UCSD-AML1 (cell line): ENCODE data around the gene NARF.
A peak's percentile ranks its signal among the peaks of the same experiment; 100 is the strongest.

ENCODE experiments used
- DNase-seq: peaks from one replicate; lab custom pipeline; 2025; ENCODE audit not compliant: unreplicated experiment; lab: John Stamatoyannopoulos, UW

Gene NARF

GRCh38 chr17:82470065-82470464 lies 11.5 kb downstream of the NARF start:
- DNase-seq, result no peak

- DNase-seq, result no peak
Observed at GRCh38 chr17:82474223-82475010, 15.9 kb downstream of the NARF start.

- no peak for DNase-seq
Observed at GRCh38 chr17:82475458-82475857, 16.9 kb downstream of the NARF start.

- DNase-seq, result no peak
Observed at GRCh38 chr17:82477934-82478333, 19.4 kb downstream of the NARF start.

- DNase-seq, result no peak
Observed at GRCh38 chr17:82479602-82480001, 21.1 kb downstream of the NARF start.

GRCh38 chr17:82480318-82480717 lies 21.8 kb downstream of the NARF start:
- no peak for DNase-seq

GRCh38 chr17:82483204-82483660 lies 24.7 kb downstream of the NARF start:
- DNase-seq, result no peak

- no peak for DNase-seq
Observed at GRCh38 chr17:82483836-82484235, 25.3 kb downstream of the NARF start.

GRCh38 chr17:82486231-82487094 lies 27.9 kb downstream of the NARF start:
- DNase-seq, result no peak

- DNase-seq, result no peak
Observed at GRCh38 chr17:82487910-82488309, 29.4 kb downstream of the NARF start.

- no peak for DNase-seq
Observed at GRCh38 chr17:82489117-82489516, 30.6 kb downstream of the NARF start.

GRCh38 chr17:82489851-82490511 lies 31.4 kb downstream of the NARF start:
- no peak for DNase-seq

- DNase-seq, result no peak
Observed at GRCh38 chr17:82490512-82491195, 32.1 kb downstream of the NARF start.

GRCh38 chr17:82491196-82491530 lies 32.6 kb downstream of the NARF start:
- no peak for DNase-seq

GRCh38 chr17:82491533-82491932 lies 33.0 kb downstream of the NARF start:
- no peak for DNase-seq

- no peak for DNase-seq
Observed at GRCh38 chr17:82492643-82493225, 34.2 kb downstream of the NARF start.

- no peak for DNase-seq
Observed at GRCh38 chr17:82493226-82493781, 34.8 kb downstream of the NARF start.

GRCh38 chr17:82494236-82495055 lies 35.9 kb downstream of the NARF start:
- DNase-seq, result peak; percentile 88

GRCh38 chr17:82495844-82496528 lies 37.4 kb downstream of the NARF start:
- DNase-seq, result no peak
